HepG2 (cell line): ENCODE results near the gene MRPS34. TPM values are rescaled to one million over a fixed set of nuclear protein-coding genes. Genes with fewer than 3 reads are reported as not detected.

ENCODE experiments used
- ATAC-seq: fragments of 200-7000 bp; cut with Tn5 transposase; 3 replicates; pipeline ENCODE4 v1.9.1; 2020; ENCODE audit warnings: mild to moderate bottlenecking, moderate library complexity
- BruUV-seq: library from RNA; stranded (reverse); fragments of 400-500 nt; replicated peaks from 2 replicates; lab custom pipeline; 2021; lab: Mats Ljungman, UMichigan
- CTCF ChIA-PET: fragments of 300-600 bp; formaldehyde crosslinking; extraction: SDS; loops from one replicate; lab custom pipeline; 2021; ENCODE audit warnings: low total read pairs, inconsistent platforms, low intra/inter-chr PET ratio; lab: Yijun Ruan, JAX
- POLR2A ChIA-PET: fragments of 350-600 bp; sonication (Branson Sonifier 250); formaldehyde crosslinking; loops from one replicate; lab custom pipeline; 2020; ENCODE audit warnings: antibody characterized with exemption, inconsistent platforms; lab: Yijun Ruan, JAX
- DNase-seq: peaks from one replicate; pipeline ENCODE4 v3.0.0-alpha.2; 2015; ENCODE audit warnings: low spot score
- FAIRE-seq: peaks from 3 replicates; lab custom pipeline; 2011; peaks lifted over from hg19 to GRCh38; lab: Jason Lieb, UNC
- H2AFZ ChIP-seq: one replicate; pipeline ENCODE4 v1.6.1; 2011; ENCODE audit warnings: low read length, inconsistent platforms
- H3K27ac ChIP-seq: fragments of 300-600 bp; 3 replicates; pipeline ENCODE4 v1.8.0; 2011; ENCODE audit warnings: mixed run types, mild to moderate bottlenecking, mixed read lengths, low read length, inconsistent platforms; ENCODE audit not compliant: insufficient read depth; ENCODE audit errors: extremely low read length
- H3K27me3 ChIP-seq, 2 experiments: fragments of 200-600 bp in 1 of 2; 2 replicates in 1 of 2; 3 replicates in 1 of 2; pipeline versions ENCODE4 v1.6.0 to v1.8.0; 2011; ENCODE audit warnings: low read length in 2 of 2, mild to moderate bottlenecking in 2 of 2, moderate library complexity in 2 of 2, inconsistent platforms in 1 of 2; ENCODE audit not compliant: insufficient read depth in 2 of 2, control insufficient read depth in 1 of 2
- H3K36me3 ChIP-seq, 2 experiments: fragments of 200-600 bp in 1 of 2; replicated peaks in 1 of 2; 2 replicates in 1 of 2; 3 replicates in 1 of 2; pipeline versions ENCODE4 v1.5.1 to v1.8.0; 2011; ENCODE audit warnings: low read length in 2 of 2, inconsistent platforms in 1 of 2; ENCODE audit not compliant: insufficient read depth in 2 of 2, control insufficient read depth in 1 of 2
- H3K4me1 ChIP-seq: 2 replicates; pipeline ENCODE4 v1.5.1; 2012; ENCODE audit warnings: low read length, inconsistent platforms; ENCODE audit not compliant: insufficient read depth
- H3K4me2 ChIP-seq: 2 replicates; pipeline ENCODE4 v1.6.0; 2011; ENCODE audit warnings: low read depth, low read length, inconsistent platforms
- H3K4me3 ChIP-seq, 3 experiments: fragments of 200-600 bp in 1 of 3; sonication (generic), shearing (Covaris generic) in 1 of 3; replicated peaks in 1 of 3; 2 replicates each; pipeline ENCODE4 v1.5.1; 2011 to 2016; ENCODE audit warnings: low read length in 3 of 3, inconsistent platforms in 2 of 3, low read depth in 2 of 3, mild to moderate bottlenecking in 2 of 3, control low read depth in 1 of 3, mixed read lengths in 1 of 3; ENCODE audit not compliant: insufficient read depth in 1 of 3
- H3K79me2 ChIP-seq: one replicate; pipeline ENCODE4 v1.6.1; 2011; ENCODE audit warnings: low read length, inconsistent platforms; ENCODE audit not compliant: insufficient read depth
- H3K9ac ChIP-seq: 2 replicates; pipeline ENCODE4 v1.6.0; 2011; ENCODE audit warnings: mild to moderate bottlenecking, low read depth, low read length, inconsistent platforms; ENCODE audit not compliant: insufficient read depth
- H3K9me3 ChIP-seq: 2 replicates; pipeline ENCODE4 v1.5.1; 2012; ENCODE audit warnings: mild to moderate bottlenecking, low read length
- H4K20me1 ChIP-seq: 2 replicates; pipeline ENCODE4 v1.6.0; 2011; ENCODE audit warnings: inconsistent platforms, mild to moderate bottlenecking, low read length, moderate library complexity; ENCODE audit not compliant: insufficient read depth
- AGO2 ChIP-seq: fragments of 200-400 bp; formaldehyde crosslinking; optimal IDR thresholded peaks from 2 replicates; pipeline ENCODE3; 2017; ENCODE audit warnings: mild to moderate bottlenecking, low read depth, low read length, moderate library complexity
- AKAP8 ChIP-seq: sonication (generic); formaldehyde crosslinking; IDR thresholded peaks from 2 replicates; pipeline ENCODE4 v1.5.1; 2020; ENCODE audit warnings: mild to moderate bottlenecking, missing genetic modification reagents
- BCL6 ChIP-seq: IDR thresholded peaks from 2 replicates; pipeline ENCODE4 v1.6.1; 2016; ENCODE audit warnings: missing genetic modification reagents, missing compliant biosample characterization
- CSRNP1 ChIP-seq: sonication (generic); formaldehyde crosslinking; IDR thresholded peaks from 2 replicates; pipeline ENCODE4 v1.8.1; 2023; ENCODE audit warnings: mild to moderate bottlenecking, missing genetic modification reagents
- KDM4B ChIP-seq: sonication (generic); formaldehyde crosslinking; IDR thresholded peaks from 2 replicates; pipeline ENCODE4 v1.4.0; 2020; ENCODE audit warnings: missing genetic modification reagents
- POLR2A ChIP-seq, 2 experiments: IDR thresholded peaks; 2 replicates each; pipeline ENCODE4 v1.6.1; 2011; ENCODE audit warnings: low read depth in 2 of 2, low read length in 2 of 2, mild to moderate bottlenecking in 1 of 2, moderate library complexity in 1 of 2; ENCODE audit not compliant: insufficient read depth in 1 of 2
- POLR2G ChIP-seq: fragments of 200-400 bp; formaldehyde crosslinking; IDR thresholded peaks from 2 replicates; pipeline ENCODE4 v1.6.1; 2018; ENCODE audit warnings: mild to moderate bottlenecking, low read depth, low read length, moderate library complexity
- RBFOX2 ChIP-seq: fragments of 200-400 bp; formaldehyde crosslinking; IDR thresholded peaks from 2 replicates; pipeline ENCODE4 v1.6.1; 2017; ENCODE audit warnings: low read depth, mild to moderate bottlenecking, low read length
- RBM22 ChIP-seq: fragments of 200-400 bp; formaldehyde crosslinking; optimal IDR thresholded peaks from 2 replicates; pipeline ENCODE3; 2017; ENCODE audit warnings: mild to moderate bottlenecking, low read length, moderate library complexity
- RFX1 ChIP-seq: fragments of 450-650 bp; IDR thresholded peaks from 2 replicates; pipeline ENCODE4 v1.6.1; 2017
- SNAPC4 ChIP-seq: sonication (generic); formaldehyde crosslinking; IDR thresholded peaks from 2 replicates; pipeline ENCODE4 v1.4.0; 2020; ENCODE audit warnings: mild to moderate bottlenecking, missing genetic modification reagents
- SRSF1 ChIP-seq: fragments of 200-400 bp; formaldehyde crosslinking; optimal IDR thresholded peaks from 2 replicates; pipeline ENCODE3; 2017; ENCODE audit warnings: mild to moderate bottlenecking, low read depth, low read length, moderate library complexity
- ZC3H4 ChIP-seq: sonication (generic); formaldehyde crosslinking; IDR thresholded peaks from 2 replicates; pipeline ENCODE4 v1.4.0; 2020; ENCODE audit warnings: missing genetic modification reagents, borderline replicate concordance
- ZFY ChIP-seq: sonication (generic); formaldehyde crosslinking; IDR thresholded peaks from 2 replicates; pipeline ENCODE4 v1.4.0; 2020; ENCODE audit warnings: missing genetic modification reagents
- ZNF768 ChIP-seq: sonication (generic); formaldehyde crosslinking; IDR thresholded peaks from 2 replicates; pipeline ENCODE4 v1.4.0; 2020; ENCODE audit warnings: missing genetic modification reagents
- ZNF841 ChIP-seq: sonication (generic); formaldehyde crosslinking; IDR thresholded peaks from 2 replicates; pipeline ENCODE4 v1.8.1; 2023; ENCODE audit warnings: missing genetic modification reagents, borderline replicate concordance
- WGBS: methylation state at CpG from one replicate; pipeline ENCODE4 v1.1.6; 2017; ENCODE audit warnings: low lambda C conversion rate; 5-methylcytosine and 5-hydroxymethylcytosine counted together
- in situ Hi-C: cut with HindIII; loops from 2 replicates; pipeline ENCODE4 v1.10.0; 2017; ENCODE audit warnings: low pct_unique_long_range_greater_than_20kb; ENCODE audit not compliant: extremely low pct_ligation_motif_present
- intact Hi-C: fragments of 100-400 bp; cut with micrococcal nuclease; formaldehyde crosslinking; loops from one replicate; pipeline ENCODE4 v1.10.0; 2022; ENCODE audit not compliant: unreplicated experiment
- polyA plus RNA-seq, 8 experiments: library from polyadenylated mRNA; depleted of rRNA in 3 of 8; stranded (reverse) in 7 of 8; unstranded in 1 of 8; fragments of >200 nt; fragmentation: Illumina TruSeq in 4 of 8; extraction: Trizol in 4 of 8; gene quantifications; 2 replicates each; pipeline versions ENCODE4 v1.2.1 to v1.2.3, GENCODE V29; 2011 to 2016; ENCODE audit warnings: low read depth in 4 of 8, missing spikeins in 1 of 8, mixed read lengths in 1 of 8; ENCODE audit not compliant: insufficient read depth in 1 of 8
- total RNA-seq, 5 experiments: library from RNA; depleted of rRNA; stranded (reverse); fragments of >200 nt; fragmentation: Illumina TruSeq; extraction: Trizol; gene quantifications; 2 replicates each; pipeline ENCODE4 v1.2.3, GENCODE V29; 2016; ENCODE audit warnings: low read depth in 1 of 5

Gene MRPS34
- total and polyA plus RNA-seq, 2 of the 13 experiments (the other 11 are each of a cell fraction or from before 2014, with no cell fraction given): 63.5 to 131 TPM

DNA sequence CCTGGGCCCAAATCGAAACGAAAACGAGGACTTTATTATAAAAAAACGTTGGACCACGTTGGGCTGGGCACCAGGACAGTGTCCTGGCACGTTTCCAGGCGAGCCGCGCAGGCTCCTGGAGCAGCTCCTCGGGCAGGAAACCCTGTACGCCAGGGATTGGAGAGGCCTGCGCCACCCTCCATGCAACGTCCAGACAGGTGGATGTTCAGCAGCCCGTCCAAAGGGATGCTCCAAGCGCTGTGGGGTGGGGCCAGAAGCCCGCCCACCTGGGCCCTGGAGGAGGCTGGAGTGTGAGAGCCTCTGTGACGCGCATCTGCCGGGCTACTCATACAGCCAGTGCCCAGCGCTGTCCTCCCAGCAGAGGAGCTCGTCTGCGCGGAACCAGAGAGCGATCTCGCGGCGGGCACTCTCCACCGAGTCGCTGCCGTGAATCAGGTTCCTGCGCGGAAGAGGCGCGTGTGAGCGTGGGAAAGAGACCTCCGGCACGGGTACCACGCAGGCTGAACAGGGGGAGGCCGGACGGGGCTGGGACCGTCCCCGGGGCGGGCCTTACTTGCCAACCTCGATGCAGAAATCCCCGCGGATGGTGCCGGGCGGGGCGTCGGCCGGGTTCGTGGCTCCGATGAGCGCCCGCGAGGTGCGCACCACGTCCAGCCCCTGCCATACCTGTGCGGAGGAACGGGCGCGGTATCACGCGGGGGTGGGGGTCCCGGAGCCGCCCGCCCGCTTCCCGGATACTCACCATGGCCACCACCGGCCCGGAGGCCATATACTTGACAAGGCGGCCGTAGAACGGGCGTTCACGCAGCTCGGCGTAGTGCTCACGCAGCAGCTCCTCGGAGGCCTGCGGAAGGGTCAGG is 2.4 kb downstream of the MRPS34 start:
- POLR2A ChIA-PET: interaction anchor here (1.3 kb wide), 1 partner anchor 57 kb away, joined by 4 read pairs; the partner anchor contains the start of gene FAHD1
- BruUV-seq: TSS peak; percentile 12
- H3K4me3 ChIP-seq: peak overlapping the region; percentile 94 to 96 (median 95); a peak in 4 of 6 replicates
- FAIRE-seq: no peak
- no peak for DNase-seq
- peak overlapping the region; percentile 60; the same call in 1 of the 2 replicates for H3K9ac ChIP-seq
- no peak for ATAC-seq
- 96% methylated on average over 48 of the region's 81 CpGs for WGBS
- no peaks in the 10 kb centered on the region for H4K20me1 ChIP-seq
- peaks cover 30% of the 10 kb centered on the region for H3K79me2 ChIP-seq
- H3K4me1 ChIP-seq: peaks cover 12% of the 10 kb centered on the region
- in situ Hi-C loops (no loop called here), intact Hi-C loops (loop anchor here (5.0 kb wide), 1 partner anchor 42 kb away; no protein-coding TSS in a partner anchor)
- peak overlapping the region; percentile 91 for H3K4me2 ChIP-seq
- H3K9me3 ChIP-seq: no peaks in the 10 kb centered on the region
- H3K27ac ChIP-seq: no peak overlapping the region
- no peaks in the 10 kb centered on the region; a peak in 2 of 5 replicates for H3K27me3 ChIP-seq
- CTCF ChIA-PET: no interaction called here
- peaks cover 6 to 26% of the 10 kb centered on the region in 2 experiments; a peak in 4 of 5 replicates for H3K36me3 ChIP-seq
- no peak overlapping the region for H2AFZ ChIP-seq
- TF ChIP-seq SRSF1 (peak; percentile 19), AGO2 (peak; percentile 84), AKAP8 (CRISPR knock-in tag) (0 out of 2 replicates have a peak, but pooled peaks have one; percentile 35), ZFY (CRISPR knock-in tag) (0 out of 2 replicates have a peak, but pooled peaks have one; percentile 5), POLR2A (IDR thresholded peaks at IDR 0.05; ENCODE audit: insufficient read depth in 1 of 2, low read depth in 2 of 2, low read length in 2 of 2) (0 out of 4 replicates have a peak, but pooled peaks of 1 of the 2 experiments have one; percentile 35), RBM22 (peak; percentile 88), KDM4B (CRISPR knock-in tag) (no peak), ZNF768 (CRISPR knock-in tag) (peak; percentile 36; the same call in 1 of the 2 replicates), RFX1 (no peak), SNAPC4 (CRISPR knock-in tag) (no peak), CSRNP1 (CRISPR knock-in tag) (0 out of 2 replicates have a peak, but pooled peaks have one; percentile 26), RBFOX2 (peak; percentile 76), ZNF841 (CRISPR knock-in tag) (no peak), ZC3H4 (peak; percentile 33; the same call in 1 of the 2 replicates), BCL6 (CRISPR knock-in tag) (no peak), POLR2G (peak; percentile 34)
